HG02623 (cell line): Measurements from ENCODE around the gene IRF3.

Experiments used
- ATAC-seq: cut with Tn5 transposase; IDR thresholded peaks from one replicate; pipeline ENCODE4 v1.9.1; 2021; ENCODE audit warnings: moderate library complexity; ENCODE audit not compliant: unreplicated experiment

Gene IRF3

GRCh38 chr19:49672131-49672919 lies 6.7 kb upstream of the IRF3 start:
- no peak for ATAC-seq

DNA sequence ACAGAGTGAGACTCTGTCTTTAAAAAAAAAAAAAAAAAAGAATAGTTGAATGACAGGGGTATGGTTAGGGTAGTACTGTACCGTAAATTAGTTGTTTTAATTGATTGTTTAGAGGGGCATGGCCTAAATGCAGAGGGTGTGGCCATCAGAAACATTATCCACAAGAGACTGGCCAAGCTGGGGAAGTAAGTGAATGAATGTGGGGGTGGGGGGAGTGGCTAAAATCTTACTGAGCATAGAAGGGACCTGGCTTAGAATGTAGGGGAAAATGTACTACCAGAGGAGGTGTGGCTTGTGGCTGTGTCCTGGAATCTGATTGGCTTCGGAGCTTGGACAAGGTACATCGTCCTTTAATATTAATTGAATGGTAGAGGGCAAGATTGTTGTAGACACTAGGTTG lies 3.9 kb upstream of the IRF3 start:
- no peak for ATAC-seq

DNA sequence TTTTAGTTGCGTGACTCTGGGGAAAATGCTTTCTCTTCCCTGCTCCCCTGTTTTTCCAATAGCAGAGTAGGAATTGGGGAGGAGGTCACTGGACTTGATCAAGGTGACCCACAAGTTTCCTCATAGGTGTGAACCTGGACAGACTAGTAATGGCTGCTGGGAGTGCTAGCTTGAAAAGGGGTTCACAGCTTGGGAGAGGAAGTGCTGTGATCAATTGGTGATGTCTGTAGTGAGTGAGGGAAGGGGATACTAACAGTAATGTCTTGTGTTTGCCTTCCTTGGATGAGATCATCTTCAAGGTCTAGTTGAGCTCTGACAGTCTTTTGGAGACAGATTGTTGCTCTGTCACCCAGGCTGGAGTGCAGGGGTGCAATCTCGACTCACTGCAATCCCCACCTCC lies 1.8 kb upstream of the IRF3 start:
- ATAC-seq = no peak

DNA sequence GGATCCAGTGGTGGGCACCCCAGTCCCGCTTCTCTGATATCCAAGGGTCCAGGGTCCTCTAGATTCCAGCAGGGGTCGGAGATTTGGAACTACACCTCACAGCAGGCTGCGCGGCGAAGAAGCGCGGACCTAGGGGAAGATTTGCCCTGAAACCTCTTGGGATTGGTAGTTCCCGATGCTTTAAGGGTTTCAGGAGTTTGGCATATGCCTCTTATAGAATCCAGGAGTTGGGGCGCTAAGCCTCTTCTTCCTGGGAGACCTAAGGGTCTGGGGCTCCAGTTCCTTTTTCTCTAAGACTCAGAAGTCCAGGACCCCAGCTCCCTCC lies 425 bp upstream of the IRF3 start:
- ATAC-seq = no peak

DNA sequence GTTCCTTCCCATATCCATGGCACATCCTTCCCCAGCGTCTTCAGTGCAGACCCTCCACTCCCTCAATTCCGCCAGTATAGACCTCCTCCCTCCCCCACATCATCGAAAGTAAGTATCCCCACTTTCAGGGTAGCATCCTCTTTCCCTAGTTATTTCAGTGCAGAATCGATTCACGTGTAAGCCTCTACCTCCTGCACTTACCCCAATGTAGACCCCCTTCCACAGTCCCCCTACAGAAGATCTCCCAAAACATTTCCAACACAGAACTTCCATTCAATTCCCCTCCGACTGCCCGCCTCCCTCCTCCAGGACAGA lies 664 bp downstream of the IRF3 start:
- no peak for ATAC-seq

GRCh38 chr19:49664171-49665035 lies 1.3 kb downstream of the IRF3 start:
- ATAC-seq = no peak

- no peak for ATAC-seq
Observed at GRCh38 chr19:49663224-49663623, 2.4 kb downstream of the IRF3 start.

- no peak for ATAC-seq
Observed at GRCh38 chr19:49662011-49662410, 3.6 kb downstream of the IRF3 start.

GRCh38 chr19:49660338-49660961 lies 5.2 kb downstream of the IRF3 start:
- ATAC-seq = no peak

- ATAC-seq = no peak
Observed at GRCh38 chr19:49658566-49659442, 6.9 kb downstream of the IRF3 start.

DNA sequence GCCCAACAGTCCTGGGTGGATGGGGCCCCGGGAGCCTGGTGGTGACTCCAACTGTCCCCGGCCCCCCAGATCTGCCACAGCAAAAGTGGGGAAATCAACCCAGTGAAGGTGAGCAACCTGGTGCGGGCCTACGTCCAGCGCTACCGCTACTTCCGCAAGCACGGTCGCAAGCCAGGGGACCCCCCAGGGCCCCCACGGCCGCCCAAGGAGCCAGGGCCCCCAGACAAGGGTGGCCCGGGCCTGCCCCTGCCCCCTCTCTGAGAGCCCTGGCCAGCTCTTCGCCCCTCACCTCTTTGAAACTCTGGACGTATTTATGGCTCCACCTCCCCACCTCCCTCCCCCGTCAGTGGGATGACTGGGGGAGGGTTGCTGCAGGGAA lies 7.5 kb downstream of the IRF3 start:
- ATAC-seq = no peak

DNA sequence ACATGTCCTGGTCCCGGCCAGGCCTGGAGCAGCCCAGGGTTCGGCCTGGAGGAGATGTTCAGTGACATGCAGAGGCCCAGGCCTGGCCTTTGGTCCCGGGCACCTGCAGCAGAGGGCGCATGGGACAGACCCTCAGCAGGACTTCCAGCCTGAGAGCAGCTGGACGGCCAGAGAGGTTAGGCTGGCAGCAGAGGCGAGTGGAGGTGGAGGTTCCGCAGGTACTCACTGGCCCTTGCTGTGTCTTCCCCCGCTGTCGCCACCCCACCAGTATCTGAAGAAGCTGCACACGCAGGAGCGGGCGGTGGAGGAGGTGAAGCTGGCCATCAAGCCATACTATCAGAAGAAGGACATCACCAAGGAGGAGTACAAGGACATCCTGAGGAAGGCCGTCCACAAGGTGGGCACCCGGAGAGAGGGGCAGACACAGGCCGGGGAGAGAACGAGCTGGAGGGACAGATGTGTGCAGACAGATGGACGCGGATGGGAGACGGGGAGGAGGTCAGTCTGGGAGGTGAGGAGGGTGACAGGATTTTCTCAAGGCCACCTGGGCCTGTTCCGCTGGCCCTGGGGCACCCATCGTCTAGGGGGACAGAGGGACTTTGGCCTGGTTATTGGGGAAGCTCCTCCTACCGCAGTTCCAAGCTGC lies 8.0 kb downstream of the IRF3 start:
- ATAC-seq = no peak

DNA sequence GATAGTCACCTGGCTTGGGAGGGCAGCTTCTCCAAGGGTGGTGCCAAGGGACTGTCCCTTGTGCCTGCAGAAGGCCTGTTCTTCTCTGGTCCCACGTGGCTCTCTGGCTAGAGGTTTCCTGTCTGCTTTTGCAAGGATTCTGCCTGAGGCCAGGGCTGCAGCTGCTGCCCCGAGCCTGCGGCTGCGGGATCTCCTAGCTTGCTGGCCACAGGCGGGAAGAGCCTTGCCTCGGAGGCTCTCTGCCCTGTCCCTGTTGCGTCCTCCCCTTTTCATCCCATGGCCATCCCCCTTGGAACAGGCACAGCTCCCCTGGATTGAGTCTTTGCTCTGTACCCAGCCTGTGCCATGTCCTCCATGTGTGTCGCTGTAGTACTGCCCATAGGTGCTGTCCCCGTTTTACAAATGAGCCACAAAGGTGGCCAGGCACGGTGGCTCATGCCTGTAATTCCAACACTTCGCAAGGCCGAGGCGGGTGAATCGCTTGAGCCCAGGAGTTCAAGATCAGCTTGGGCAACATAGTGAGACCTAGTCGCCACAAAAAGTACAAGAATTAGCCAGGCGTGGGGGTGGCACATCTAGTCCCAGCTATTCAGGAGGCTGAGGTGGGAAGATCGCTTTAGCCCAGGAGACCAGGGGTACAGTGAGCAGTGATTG lies 9.1 kb downstream of the IRF3 start:
- ATAC-seq = no peak

- ATAC-seq = no peak
Observed at GRCh38 chr19:49655570-49656455, 9.8 kb downstream of the IRF3 start.

- no peak for ATAC-seq
Observed at GRCh38 chr19:49654581-49654980, 11.1 kb downstream of the IRF3 start.

DNA sequence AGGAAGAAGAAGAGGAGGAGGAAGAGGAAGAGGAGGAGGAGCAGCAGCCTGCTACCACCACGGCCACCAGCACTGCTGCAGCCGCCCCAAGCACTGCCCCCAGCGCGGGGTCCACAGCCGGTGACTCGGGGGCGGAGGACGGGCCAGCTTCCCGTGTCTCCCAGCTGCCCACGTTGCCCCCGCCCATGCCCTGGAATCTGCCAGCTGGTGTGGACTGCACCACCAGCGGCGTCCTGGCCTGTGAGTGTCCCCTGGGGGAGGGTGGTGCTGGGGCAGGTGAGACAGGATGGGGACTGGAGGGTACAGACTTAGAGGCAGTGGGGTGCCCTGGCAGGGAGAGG lies 12.2 kb downstream of the IRF3 start:
- ATAC-seq = no peak

- ATAC-seq = no peak
Observed at GRCh38 chr19:49652551-49653465, 12.8 kb downstream of the IRF3 start.

DNA sequence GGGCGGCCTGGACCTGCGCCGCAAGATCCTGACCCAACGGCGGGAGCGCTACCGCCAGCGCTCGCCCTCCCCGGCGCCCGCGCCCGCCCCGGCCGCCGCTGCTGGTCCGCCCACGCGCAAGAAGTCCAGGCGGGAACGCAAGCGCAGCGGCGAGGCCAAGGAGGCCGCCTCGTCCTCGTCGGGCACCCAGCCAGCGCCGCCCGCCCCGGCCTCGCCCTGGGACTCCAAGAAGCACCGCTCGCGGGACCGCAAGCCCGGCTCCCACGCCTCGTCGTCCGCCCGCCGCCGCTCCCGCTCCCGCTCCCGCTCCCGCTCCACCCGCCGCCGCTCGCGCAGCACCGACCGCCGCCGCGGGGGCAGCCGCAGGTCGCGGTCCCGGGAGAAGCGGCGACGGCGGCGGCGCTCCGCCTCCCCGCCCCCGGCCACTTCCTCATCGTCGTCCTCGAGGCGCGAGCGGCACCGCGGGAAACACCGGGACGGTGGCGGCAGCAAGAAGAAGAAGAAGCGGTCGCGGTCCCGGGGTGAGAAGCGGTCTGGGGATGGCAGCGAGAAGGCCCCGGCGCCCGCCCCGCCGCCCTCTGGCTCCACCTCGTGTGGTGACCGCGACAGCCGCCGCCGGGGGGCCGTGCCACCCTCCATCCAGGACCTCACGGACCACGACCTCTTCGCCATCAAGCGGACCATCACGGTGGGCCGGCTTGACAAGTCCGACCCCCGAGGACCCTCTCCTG lies 13.7 kb downstream of the IRF3 start:
- ATAC-seq = no peak
